T1000 (cell line): ENCODE results near the gene LCN15.
"Not testable (repeated sequence)": the region's sequence is repeated elsewhere in the genome, so short reads cannot be mapped to it uniquely, and the experiment has no call there.

Experiments used
- DNase-seq: peaks from one replicate; lab custom pipeline; 2025; ENCODE audit warnings: mixed read lengths; lab: John Stamatoyannopoulos, UW

Gene LCN15

DNA sequence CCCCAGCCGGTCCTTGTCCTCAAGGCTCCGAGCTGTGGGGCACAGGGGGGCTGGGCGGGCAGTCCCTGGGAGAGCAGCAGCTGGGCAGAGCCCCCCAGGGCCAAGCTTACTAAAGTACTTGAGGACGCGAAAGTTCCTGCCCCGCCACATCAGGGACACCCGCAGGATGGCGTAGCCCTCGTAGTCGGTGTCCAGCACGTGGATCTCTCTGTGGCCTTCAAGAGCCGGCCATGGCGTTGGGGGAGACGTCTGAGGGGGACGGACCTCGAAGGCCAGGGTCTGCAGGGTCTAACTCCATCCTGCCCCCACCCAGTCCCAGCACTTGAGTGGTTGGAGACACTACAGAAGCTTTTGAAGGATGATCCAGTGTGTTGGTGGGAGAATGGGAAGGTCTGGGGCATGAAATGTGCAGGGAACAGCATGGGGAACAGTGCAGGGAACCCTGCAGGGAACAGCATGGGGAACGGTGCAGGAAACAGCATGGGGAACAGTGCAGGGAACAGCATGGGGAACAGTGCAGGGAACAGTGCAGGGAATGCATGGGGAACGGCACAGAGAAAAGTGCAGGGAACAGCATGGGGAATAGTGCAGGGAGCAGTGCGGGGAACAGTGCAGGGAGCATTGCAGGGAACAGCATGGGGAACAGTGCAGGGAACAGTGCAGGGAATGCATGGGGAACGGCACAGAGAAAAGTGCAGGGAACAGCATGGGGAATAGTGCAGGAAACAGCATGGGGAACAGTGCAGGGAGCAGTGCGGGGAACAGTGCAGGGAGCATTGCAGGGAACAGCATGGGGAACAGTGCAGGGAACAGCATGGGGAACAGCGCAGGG, 8.8 kb downstream of the LCN15 start:
- DNase-seq = not testable (repeated sequence)

DNA sequence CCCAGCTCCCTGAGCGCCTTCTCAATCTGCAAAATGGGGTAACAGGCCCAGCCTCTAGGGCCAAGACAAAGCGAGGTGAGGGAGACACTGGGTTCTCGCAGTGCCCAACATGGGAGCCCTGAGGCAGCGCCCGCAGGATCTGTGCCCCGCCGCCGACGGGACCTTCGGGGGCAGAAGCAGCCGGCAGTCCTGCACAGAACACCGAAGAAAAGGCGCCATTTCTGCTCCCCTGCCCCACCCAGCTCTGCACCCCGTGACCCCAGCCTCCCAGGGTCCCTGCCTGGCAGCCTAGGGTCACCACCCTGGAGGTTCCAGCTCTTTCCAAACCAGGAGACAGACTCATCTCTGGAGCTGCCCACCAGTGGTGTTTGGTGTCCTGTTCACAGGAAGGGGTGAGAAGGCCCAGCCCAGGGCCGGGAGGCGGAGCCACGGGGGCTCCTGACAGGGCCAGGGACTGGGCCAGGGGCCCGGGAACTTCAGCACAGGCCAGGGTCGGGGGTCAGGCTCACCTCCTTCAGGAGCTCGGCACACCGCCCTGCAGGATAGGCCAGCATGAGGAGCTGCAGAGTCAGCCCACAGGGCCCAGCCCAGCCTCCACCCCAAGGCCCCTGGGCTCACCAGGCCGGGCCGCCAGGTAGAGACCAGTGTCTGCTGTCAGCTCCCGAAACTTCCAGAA, 9.6 kb downstream of the LCN15 start:
- no peak for DNase-seq

DNA sequence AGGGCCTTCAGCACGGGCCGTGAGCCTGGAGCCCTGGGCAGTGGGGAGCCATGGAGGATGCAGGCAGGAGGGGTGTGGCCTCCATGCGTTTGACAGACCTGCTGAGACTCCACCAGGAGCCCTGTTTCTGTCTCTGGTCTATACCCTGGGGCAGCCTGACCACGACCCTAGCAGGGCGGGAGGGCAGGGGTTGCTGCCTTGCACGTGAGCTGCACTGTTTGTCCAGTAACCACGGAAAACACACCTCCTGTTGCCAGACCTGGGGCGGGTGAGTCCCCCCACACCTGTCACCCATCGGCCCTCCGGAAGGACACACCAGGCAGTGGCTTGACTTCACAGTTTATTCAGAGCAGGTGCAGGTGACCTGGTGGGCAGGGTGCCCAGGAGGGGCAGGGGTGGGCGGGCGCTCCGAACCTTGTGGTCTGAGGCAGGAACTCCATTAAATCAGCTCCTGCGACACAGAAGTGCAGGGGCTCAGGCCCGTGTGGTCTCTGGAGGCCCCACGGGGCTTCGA, 10.2 kb downstream of the LCN15 start:
- no peak for DNase-seq

DNA sequence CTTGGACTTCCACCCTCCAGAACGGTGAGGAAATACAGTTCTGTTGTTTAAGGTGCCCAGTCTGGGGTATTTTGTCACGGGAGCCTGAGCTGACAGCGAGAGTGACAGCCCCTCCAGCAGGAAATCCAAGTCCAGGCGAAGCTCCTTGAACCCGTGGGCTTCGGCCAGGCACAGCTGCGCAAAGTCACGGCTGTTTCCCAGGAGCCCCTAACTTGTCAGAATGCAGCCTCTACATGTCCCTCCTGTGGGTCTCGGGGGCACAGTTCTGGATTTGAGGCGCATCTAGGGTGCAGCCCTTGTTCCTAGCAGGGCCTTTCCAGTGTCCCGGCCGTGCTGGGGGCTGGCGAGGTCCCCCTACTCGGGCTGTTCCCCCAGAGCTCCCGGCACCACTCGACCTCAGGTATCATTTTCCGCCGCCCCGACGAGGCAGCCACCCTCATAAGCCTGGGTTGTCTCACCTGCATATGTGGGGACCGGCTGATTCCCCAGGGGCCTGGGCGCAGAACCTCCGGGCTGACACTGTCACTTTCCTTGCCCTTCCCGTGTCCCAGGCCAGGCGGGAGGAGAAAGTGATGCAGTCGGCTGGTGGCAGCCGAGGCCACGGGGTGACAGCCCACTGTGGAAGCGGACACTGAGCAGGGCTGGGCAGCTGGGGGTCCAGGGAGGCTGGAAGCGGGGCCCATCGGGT, 10.8 kb downstream of the LCN15 start:
- no peak for DNase-seq

DNA sequence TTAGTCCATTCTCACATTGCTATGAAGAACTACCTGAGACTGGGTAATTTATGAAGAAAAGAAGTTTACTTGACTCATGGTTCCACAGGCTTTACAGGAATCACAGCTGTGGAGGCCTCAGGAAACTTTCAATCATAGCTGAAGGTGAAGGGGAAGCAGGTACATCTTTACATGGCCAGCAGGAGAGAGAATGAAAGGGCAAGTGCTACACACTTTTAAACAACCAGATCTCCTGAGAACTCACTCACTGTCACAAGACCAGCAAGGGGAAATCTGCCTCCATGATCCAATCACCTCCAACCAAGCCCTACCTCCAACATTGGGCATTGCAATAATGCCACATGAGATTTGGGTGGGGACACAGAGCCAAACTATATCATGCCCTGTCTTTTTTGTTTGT, 12.5 kb downstream of the LCN15 start:
- DNase-seq = no peak

DNA sequence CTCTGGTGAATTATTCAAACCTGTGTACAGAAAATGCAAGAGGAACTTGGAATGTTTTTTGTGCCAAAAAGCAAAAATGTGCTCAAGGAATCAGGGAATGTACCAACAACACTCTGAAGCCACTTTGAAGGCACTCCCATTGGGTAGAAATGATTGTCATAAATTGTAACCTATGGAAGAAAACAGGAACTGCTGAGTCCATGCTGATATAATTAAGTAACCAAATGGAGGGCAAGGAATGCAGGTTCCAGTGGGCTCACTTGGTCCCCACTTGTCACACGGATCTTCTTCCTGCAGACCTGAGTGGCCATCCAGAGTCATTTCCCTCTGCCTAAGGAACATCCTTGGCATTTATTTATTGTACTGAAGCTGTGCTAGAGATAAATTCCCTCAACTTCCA, 13.1 kb downstream of the LCN15 start:
- no peak for DNase-seq

DNA sequence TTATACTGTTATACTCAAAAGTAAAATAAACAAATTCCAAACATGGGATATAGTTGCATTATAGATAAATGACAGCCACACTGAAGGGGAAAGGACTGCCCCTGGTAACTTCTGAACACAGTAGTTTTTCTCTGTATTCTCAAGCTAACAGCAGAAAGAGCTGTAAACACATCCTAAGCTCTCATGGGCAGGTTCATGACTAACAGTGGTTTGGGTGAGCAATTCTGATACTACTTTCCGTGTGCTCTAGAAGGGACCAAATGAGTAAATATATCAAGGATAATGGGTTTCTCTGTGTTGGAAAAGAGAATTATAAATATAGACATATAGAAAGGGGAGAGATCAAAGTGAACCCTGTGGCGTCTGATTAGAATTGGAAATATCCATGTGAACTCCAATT, 13.8 kb downstream of the LCN15 start:
- DNase-seq = no peak

DNA sequence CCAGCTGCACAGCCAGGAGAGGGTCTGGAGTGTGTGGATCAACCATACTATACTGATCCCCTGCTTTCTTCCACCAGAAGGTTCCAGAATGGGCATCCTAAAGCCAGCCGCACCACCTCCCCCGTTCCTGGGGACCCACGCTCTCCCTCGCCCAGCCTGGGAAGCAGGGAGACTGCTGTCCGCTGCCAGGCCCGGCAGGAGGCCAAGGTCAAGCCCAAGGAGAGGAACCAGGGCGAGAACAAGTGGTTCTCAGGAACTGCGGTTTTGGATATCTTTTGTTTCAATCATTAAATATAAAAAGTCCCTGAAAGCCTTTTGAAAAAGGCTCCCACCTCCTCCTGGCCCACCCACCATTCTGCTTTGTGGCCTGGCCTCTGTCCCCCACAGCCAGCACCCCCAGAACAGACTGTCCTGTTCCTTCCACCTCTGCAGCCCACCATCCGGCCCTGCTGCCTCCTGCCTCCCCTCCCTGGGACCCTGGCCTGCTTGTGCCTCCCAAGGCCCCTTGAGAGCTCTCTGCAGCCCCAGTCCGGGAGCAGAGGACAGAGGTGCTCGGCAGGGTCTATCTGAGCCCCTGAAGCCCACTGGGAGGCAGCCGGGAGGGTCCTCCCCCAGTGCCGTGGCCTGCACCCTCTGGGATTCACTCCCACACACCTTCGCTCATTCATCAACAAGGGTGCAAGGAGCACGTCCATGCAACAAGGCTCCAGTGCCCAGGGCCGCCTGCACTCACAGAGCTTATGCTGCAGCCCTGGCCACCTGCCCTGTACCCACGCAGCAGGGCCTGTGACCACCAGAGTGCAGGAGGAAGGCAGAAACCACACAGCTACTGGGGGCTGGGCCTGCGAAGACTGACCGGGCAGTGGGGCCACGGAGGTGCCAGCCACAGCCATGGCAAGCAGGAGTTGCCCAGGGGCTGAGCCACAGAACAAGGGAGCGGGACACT, 15.4 kb downstream of the LCN15 start:
- DNase-seq = no peak

DNA sequence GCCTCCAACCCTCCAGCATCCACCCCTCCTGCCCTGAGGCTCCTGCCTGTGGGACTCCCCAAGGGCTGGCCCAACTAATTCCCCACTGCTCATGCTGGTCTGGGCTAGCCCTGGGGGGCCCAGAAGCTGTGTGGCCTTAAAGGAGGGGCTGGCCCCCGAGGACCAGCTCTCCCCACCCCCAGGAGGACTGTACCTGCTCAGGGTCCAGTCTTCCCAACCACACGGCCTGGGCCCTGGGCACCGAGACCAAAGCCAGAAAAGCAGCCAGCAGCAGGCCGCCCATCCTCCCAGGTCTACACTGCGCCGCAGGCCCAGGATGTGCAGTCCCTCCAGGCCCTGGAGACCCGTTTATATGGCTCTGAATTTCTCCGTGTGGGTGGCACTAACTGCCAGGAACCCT, 16.1 kb downstream of the LCN15 start, which contains the start of gene LCN6:
Gene LCN6 (minus strand): TSS at position 325 of the 400 bp plus-strand sequence. CDS start 42 bp downstream, at position 283.
- no peak for DNase-seq

DNA sequence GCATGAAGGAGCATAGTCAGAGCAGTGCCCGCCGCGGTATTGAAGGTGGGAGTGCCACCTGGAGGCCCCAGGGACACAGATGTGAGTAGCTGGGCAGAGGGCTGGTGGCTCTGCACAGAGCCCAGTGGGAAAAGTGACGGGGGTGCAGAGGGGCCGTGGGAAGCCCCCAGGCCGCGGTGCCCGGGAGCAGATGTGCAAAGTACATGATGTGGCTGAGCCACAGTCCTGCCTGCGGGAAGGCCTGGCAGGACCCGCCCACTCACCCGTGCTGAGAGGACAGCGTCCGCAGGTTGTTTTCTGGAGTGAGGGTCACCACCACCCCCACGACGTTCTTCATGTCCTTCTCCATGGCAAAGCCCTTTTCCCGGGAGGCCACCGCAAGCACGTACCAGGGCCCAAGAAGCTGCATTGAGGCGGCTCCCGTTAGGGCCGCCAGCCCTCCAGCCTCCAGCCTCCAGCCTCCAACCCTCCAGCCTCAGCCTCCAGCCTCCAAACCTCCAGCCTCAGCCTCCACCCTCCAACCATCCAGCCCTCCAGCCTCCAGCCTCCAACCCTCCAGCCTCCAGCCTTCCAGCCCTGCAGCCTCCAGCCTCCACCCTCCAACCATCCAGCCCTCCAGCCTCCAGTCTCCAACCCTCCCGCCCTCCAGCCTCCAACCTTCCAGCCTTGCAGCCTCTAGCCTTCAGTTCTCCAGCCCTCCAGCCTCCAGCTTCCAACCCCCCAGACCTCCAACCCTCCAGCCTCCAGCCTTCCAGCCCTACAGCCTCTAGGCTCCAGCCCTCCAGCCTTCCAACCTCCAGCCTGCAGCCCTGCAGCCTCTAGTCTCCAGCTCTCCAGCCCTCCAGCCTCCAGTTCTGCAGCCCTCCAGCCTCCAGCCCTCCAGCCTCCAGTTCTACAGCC, 16.9 kb downstream of the LCN15 start:
- DNase-seq = no peak

DNA sequence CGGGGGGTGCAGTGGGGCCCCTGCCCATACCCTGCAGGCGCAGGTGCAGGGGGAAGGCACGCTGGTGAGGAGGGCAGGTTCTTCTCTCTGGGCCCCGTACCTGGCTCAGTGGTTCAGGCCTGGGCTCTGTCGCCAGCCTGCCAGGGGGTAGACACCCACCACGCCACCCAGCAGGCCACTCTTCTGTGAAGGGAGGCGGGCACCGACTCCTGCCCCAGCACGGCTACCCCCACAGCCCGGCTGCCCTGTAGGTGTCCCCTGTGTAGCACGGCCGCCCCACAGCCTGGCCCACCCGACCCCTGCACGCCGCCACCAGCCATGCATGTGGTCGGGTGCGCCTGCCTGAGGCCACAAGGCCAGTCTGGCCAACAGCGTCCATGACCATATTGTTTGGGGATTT, 17.7 kb downstream of the LCN15 start:
- DNase-seq = no peak

DNA sequence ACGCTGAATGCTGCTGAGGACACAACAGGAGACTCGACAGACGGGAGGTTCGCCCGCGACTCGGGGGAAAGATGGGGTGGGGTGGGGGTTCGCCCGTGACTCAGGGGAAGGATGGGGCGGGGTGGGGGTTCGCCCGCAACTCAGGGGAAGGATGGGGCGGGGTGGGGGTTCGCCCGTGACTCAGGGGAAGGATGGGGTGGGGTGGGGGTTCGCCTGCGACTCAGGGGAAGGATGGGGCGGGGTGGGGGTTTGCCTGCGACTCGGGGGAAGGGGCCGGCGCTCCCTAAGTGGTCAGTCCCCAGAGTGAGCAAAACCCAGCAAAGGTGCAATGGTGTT, 18.2 kb downstream of the LCN15 start:
- DNase-seq = no peak

DNA sequence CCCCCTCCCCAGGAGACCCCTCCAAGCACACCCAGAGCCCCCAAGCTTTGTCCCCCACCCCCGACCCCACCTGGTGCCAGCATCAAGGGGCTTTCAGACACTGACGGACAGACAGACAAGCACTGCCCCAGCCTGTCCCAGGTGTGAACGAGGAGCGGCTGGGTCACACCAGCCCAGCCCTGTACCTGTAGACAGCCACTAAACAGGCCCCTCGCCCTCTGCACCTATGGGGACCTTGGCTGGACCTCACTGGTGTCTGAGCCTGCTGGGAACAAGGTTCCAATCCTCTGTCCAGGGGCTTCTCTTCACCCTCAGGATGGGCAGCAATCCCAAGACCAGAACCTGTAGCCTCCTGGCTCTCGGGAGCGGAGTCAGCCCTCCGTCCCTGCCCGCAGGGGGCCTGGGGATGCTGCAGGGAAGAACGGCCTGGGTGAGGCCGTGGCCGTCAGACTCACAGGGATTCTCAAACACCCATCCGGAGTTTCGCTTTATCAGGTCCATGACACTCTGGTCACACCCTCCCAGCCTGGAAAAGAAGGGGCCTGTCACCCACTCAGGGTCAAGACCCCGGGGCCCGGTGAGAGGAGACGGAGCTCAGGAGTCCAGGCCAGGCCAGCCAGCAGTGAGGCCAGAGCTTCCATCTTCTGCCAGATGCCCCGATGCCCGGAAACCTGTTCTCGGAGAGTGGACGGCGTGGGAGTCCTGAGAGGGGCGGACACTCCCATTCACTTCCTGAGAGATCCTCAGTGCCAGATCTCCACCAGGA, 18.7 kb downstream of the LCN15 start:
- no peak for DNase-seq

DNA sequence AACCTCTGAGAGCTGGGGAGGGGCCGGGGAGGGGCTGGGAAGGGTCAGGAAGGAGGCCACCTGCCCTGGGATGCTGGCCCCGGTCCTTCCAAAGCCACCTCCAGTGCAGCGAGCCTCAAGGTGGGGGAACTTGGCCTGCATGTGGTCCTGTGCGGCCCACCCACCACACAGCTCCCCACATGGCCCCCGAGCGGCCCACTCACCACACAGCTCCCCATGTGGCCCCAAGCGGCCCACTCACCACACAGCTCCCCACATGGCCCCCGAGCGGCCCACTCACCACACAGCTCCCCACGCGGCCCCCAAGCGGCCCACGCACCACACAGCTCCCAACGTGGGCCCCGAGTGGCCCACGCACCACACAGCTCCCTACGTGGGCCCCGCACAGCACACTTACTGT, 19.5 kb downstream of the LCN15 start:
- DNase-seq = no peak

DNA sequence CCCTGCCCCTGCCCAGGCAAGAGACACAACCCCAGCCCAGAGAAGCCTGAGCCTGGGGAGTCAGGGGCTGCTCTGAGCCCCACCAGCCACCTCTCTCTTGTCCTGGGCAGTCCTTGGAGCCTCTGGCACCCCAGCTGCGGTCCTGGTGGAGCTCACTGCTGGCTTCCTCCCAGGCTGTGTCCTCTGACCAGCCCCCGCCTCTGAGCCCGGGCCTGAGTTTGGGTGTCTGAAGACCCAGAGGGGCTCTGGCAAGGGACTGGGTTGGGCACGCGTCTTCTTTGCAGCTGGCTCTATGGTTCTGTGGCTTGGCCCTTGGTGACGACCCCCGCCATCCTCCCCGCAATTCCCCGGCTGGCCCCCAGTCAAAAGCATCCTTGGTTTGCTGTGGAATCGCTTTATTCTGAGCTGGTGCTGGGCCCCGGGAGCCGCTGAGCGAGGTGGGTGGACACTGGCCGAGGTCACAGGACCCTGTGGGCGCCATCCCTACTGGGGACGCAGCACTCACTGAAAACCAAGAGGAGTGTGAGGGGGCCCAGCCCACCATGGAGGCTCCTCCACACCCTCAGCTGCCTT, 20.6 kb downstream of the LCN15 start:
- DNase-seq = no peak

DNA sequence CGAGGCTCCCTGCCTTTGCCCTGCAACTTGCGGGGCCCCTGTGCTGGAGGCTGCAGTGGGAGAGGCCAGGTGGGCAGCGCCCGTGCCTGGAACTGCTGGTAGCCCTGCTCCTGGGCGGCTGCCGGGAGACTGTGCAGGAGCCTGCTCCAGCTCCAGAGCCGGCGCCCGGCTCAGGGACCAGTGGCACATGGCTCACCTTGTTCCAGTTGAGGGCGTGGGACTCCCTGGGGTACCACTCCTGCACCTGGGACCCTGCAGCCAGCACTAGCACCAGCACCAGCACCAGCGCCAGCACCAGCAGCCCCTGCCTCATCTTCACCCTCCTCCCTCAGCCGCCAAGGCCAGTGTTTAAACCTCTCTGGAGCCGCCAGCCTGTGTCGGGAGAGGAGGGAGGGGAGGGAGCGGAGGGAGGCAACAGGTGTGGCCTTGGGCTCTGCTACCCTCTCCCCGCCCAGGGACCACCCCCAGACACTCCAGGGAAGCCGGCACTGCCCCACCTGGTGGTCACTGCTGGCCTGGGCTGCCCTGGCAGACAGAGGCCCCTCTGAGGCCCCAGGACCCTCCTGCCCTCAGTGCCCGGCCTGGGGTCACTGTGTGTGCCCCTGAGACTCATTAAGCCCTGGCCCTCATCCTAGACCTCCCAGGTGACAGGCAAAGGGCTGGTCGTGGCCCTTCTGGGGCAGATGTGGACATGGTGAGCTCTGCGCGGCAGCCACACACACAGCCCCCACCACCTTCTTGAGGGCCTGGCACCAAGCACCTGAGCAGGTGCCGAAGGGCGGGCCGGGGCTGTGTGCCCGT, 21.5 kb downstream of the LCN15 start, which contains the start of gene LCN10:
Gene LCN10 (minus strand): TSS at position 350 of the 801 bp plus-strand sequence. CDS start 37 bp downstream, at position 313.
- DNase-seq = no peak

DNA sequence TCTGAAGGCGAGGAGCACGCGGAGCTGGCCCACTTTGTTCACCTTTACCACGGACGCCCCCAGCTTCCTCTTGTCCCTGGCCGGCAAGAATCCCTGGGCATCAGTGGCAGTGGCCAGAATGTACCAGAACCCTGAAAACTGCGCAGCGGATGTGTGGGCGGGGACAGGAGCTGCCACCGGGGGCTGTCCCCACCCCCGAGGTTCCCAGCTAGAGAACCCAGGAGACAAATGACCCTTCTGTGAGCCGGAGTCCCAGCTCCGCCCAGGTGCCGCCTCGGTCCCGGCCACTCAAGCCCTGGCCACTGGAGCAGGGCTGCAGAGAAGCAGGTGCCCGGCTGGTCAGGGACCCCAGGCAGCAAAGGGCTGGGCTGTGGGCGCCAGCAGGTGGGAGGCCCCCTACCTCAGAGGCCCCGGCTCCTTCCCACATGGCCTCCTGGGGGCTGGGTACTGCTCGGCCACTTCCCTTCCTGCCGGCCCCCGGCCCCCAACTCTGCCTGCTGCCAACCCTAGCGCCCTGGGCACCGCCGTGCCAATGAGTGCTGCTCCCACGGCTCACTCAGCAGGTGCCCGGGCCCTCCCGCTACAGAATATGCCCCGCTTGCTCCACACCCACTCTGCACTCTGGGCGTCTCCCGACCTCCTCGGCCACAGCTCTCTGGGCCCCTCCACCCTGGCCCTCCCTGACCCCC, 22.3 kb downstream of the LCN15 start:
- no peak for DNase-seq
